Left hindlimb (tissue), 1 donor: ENCODE measurements around the gene PARP3.

ENCODE experiments used
- DNase-seq: peaks from one replicate; pipeline ENCODE4 v3.0.0-alpha.2; 2018

PARP3 gene

GRCh38 chr3:51934139-51934850 is 7.9 kb upstream of the PARP3 start:
- no peak for DNase-seq

GRCh38 chr3:51934991-51935885 is 6.9 kb upstream of the PARP3 start:
- DNase-seq = no peak

DNA sequence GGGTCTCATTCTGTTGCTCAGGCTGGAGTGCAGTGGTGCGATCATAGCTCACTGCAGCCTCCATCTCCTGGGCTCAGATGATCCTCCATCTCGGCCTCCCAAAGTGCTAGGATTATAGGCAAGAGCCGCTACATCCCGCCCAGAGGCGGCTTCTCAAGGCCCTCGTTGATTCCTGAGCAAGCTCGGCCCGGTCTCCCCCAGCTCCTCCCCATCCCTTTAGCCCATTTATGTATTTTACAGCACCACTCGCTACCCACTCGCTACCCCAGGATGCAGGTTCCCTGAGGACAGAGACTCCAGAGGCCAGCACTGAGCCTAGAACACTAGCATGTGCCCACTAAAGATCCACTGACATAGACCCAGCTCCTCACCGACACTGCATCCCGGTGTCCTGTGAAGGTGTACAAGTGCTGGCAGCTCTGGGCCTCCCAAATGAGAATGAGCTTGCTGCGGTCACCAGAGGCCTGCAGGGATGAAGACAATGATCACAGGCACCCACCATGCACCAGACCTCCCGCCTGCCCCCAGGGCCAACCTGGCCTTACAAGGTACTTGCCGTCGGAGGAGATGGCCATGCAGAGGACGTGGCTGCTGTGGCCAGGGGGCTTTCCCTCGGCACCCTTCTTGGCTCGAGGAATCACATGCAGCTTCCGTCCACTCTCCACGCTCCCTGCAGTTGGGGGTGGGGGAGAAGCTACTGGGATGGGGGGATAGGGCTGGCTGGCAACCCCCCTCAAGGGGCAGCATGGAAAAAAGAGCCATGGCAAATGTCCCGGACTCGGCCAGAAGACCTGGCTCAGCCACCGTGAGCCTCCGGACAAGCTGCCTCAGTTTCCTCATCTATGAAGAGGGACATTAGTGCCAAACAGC is 6.0 kb upstream of the PARP3 start:
- no peak for DNase-seq

DNA sequence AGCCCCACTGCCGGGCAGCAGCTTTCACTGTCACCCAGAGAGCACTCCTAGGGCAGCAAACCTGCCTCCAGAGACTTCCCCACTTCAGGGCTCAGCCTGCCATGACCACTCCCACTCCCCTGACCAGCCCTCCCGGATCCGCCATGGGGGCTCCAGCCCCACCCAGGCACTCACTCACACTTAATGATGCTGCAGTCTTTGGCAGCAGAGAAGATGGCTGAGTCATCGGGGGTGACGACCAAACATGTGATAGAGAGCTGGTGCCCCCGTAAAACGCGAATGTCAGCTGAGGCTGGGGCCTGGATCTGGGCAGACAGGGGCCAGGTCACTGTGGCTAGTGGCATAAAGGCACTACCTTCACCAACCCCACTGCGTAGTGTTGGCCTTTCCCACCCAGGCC is 5.1 kb upstream of the PARP3 start:
- no peak for DNase-seq

- no peak for DNase-seq
Measured at GRCh38 chr3:51937611-51938450, 4.3 kb upstream of the PARP3 start.

DNA sequence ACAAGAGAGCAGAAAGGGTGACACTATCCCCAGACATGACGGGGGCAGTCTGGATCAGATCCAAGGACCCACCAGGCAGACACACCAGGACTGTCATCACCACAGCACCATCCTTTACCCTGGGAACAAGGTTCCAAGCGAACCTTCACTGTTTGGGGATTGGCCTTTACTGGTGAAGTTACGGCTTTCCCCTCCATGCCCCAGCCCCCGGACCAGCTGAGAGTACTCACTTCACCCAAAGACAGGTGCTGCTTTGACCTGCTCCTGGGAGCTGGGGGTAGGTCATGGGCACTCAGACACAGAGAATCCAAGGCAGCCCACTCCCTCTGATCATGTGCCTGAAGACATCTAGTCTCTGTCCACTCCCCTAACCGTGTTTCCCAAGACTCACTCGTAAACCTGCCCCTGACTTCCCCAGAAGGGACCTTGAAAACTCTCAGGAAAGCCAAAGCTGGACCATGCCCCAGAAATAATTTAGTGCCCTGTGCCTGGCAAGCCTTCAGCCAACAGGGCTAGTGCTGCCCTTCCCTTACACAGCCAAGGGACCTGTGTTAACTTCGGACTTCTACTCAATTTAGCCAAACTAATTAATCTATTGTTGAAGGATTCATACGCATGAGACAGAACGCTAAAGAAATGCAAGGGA is 3.3 kb upstream of the PARP3 start:
- DNase-seq = no peak

- no peak for DNase-seq
Measured at GRCh38 chr3:51940648-51941462, 1.3 kb upstream of the PARP3 start.

GRCh38 chr3:51941463-51941797 is 733 bp upstream of the PARP3 start:
- DNase-seq = no peak

GRCh38 chr3:51942603-51943450 is 664 bp downstream of the PARP3 start:
- DNase-seq = peak; percentile 51

DNA sequence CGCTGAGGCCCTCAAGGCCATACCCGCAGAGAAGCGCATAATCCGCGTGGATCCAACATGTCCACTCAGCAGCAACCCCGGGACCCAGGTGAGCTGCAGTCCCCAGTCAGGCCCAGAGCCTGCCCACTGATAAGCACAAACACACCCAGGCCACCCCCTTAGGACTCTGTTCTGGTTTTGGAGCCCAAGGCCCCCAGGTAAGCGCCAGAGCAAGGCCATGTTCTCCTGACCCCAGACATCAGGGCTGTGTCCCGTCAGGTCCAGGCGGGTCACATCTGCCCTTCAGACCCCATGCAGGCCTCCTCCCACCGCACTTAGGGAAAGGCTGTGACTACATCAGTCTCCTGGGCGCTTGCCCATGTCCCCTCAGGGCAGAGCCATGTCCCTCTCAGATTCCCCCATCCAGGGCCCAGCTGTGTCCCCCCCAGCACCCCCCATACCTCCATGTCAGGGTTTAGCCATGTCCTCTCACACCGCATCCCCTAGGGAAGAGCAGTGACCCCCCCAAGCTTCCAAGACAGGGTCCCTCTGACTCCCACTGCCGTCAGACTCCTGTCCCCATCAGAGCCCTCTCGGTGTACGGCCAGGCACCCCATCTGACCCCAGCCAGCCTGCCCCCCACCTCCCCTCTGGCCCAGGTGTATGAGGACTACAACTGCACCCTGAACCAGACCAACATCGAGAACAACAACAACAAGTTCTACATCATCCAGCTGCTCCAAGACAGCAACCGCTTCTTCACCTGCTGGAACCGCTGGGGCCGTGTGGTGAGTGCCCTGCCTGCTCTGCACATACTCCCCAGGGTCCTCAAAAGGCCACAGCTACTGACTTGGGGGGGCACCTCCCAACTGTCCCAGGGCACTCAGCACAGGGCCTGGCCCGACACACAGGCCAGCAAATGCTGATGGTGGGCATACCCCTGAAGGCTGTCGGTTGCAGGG is 1.6 kb downstream of the PARP3 start:
- peak; percentile 37 for DNase-seq

GRCh38 chr3:51944451-51945021 is 2.4 kb downstream of the PARP3 start:
- DNase-seq = peak; percentile 32

DNA sequence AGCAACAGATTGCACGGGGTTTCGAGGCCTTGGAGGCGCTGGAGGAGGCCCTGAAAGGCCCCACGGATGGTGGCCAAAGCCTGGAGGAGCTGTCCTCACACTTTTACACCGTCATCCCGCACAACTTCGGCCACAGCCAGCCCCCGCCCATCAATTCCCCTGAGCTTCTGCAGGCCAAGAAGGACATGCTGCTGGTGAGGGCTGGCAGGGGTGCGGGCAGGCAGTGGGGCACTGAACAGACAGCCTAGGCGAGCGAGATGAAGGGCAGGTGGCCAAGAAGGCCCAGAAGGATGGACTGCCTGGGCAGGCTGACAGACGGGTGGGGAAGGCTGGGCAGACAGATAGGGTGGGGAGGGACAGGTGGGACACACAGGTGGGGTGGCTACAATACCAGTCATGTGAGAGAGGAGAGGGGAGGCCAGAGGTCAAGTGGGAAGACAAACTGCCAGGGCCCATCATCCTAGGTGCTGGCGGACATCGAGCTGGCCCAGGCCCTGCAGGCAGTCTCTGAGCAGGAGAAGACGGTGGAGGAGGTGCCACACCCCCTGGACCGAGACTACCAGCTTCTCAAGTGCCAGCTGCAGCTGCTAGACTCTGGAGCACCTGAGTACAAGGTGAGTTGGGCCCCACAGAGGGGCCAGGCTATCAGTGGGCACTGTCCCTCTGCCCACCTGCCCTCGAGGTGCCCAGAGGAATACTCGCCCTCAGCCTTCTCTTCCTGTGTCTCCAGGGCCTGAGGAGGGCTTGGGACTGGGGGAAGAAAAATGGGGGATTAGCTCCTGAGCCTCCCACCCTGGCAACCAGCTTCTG is 3.1 kb downstream of the PARP3 start:
- DNase-seq = no peak

DNA sequence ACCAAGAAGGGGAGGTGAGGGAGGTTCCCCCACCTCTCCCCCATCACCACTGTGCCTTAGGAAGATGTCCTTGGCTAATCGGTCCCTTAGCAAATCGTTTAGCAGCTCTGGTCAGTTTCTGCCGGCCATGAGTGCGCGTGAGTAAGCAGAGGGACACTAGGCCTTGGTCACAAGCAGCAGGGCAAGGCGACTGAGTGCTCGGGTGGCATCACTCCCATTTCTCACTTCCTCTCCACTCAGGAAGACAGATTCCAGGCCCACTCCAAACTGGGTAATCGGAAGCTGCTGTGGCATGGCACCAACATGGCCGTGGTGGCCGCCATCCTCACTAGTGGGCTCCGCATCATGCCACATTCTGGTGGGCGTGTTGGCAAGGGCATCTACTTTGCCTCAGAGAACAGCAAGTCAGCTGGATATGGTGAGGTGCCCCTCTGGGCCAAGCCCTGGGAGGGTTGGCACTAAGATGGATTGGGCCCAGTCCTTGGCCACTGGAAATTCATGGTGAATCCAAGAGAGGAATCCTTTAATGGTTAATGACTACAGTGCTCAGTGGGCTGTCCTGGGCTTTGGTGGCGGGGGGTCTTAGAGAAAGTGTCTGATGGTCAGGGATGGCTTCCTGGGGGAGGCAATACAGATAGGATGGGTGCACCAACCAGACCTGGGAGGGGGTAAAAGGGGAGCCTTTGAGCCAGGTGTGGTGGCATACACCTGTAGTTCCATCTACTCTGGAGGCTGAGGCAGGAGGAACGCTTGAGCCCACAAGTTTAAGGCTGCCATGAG is 4.0 kb downstream of the PARP3 start:
- peak; percentile 31 for DNase-seq

GRCh38 chr3:51946796-51947195 is 4.6 kb downstream of the PARP3 start:
- DNase-seq = no peak

DNA sequence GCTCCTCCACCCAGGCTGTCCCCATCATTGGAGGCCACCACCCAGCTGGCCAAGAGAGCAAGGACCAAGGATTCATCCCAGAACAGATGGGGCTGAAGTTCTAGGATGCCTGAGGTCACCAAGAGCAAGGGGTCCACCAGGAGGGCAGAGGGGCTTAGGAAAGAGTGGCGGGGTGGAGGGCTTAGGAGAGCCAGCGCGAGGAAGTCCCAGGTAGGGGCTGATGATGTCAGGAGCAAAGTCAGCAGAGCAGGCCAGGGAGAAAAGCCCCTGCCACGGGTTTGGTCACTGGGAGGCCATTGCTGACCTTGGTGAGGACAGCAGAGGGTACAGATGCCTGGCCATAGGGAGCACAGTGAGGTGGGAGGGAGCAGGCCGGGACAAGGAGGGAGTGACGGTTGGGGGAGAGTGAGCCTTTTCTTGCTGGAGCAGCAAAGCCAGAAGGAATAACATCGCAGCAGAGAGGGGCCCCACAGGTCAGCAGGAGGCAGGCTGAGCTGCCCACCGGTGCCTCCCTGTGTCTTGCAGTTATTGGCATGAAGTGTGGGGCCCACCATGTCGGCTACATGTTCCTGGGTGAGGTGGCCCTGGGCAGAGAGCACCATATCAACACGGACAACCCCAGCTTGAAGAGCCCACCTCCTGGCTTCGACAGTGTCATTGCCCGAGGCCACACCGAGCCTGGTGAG is 5.2 kb downstream of the PARP3 start:
- DNase-seq = no peak

GRCh38 chr3:51948016-51948580 is 5.9 kb downstream of the PARP3 start:
- DNase-seq = no peak
